ENCODE data around the gene PNCK. TPM values are rescaled to one million over a fixed set of nuclear protein-coding genes. Genes with fewer than 3 reads are reported as not detected.

The PNCK gene
- total RNA-seq, 1 experiment from 2014 or later = 2.3 TPM

- Histone ChIP-seq H3K4me1 (ENCODE audit: control insufficient read depth, insufficient read depth, low read length) (no peaks in the 10 kb centered on the region), H3K36me3 (ENCODE audit: control insufficient read depth, insufficient read depth, low read length) (no peaks in the 10 kb centered on the region), H3K27ac (ENCODE audit: low read length) (no peak overlapping the region), H3K27me3 (ENCODE audit: control insufficient read depth, insufficient read depth, low read length) (peaks cover 4% of the 10 kb centered on the region; the same call in 1 of the 2 replicates), H3K4me3 (ENCODE audit: low read depth in 2 of 2, low read length in 2 of 2) (peak overlapping the region in 1 of 2 experiments; percentile 23; a peak in 2 of 4 replicates), H3K9me3 (ENCODE audit: control insufficient read depth, insufficient read depth, low read depth, low read length) (no peaks in the 10 kb centered on the region)
- ChIA-PET CTCF (interaction anchor here (0.6 to 1.2 kb wide), 3 partner anchors 9 to 123 kb away, joined by 3 to 9 read pairs (median 6); no protein-coding TSS in a partner anchor), POLR2A (no interaction called here)
- BruUV-seq (replicated peaks) = no TSS peak
- intact Hi-C loops (cut with micrococcal nuclease; ENCODE audit: unreplicated experiment) = loop anchor here (5.0 kb wide), 1 partner anchor 120 kb away; no protein-coding TSS in a partner anchor
- ATAC-seq = peak; percentile 82
- in situ Hi-C loops (cut with HindIII; ENCODE audit: low pct_unique_long_range_greater_than_20kb, low sequenced_read_pairs) = no loop called here
- no peak for DNase-seq (ENCODE audit: low read depth, low spot score)
- TF ChIP-seq TCF7L2 (IDR thresholded peaks at IDR 0.05; ENCODE audit: low read depth, low read length) (no peak), CTCF (IDR thresholded peaks at IDR 0.05) (peak; percentile 75)
These were observed 11.3 kb downstream of the PNCK start for GRCh38 chrX:153662266-153662665.

- TF ChIP-seq REST (IDR thresholded peaks at IDR 0.05; ENCODE audit: insufficient read depth in 1 of 2, low read depth in 2 of 2, low read length in 1 of 2) (no peak), POLR2AphosphoS5 (IDR thresholded peaks at IDR 0.05; ENCODE audit: low read depth, low read length) (no peak), TCF7L2 (IDR thresholded peaks at IDR 0.05; ENCODE audit: low read depth, low read length) (no peak), SIN3A (IDR thresholded peaks at IDR 0.05; ENCODE audit: borderline replicate concordance, insufficient read depth, low read depth, low read length) (no peak), CTCF (IDR thresholded peaks at IDR 0.05) (no peak)
- Histone ChIP-seq H3K27me3 (ENCODE audit: control insufficient read depth, insufficient read depth, low read length) (peaks cover 4% of the 10 kb centered on the region; the same call in 1 of the 2 replicates), H3K27ac (ENCODE audit: low read length) (no peak overlapping the region), H3K36me3 (ENCODE audit: control insufficient read depth, insufficient read depth, low read length) (no peaks in the 10 kb centered on the region), H3K4me1 (ENCODE audit: control insufficient read depth, insufficient read depth, low read length) (no peaks in the 10 kb centered on the region), H3K4me3 (ENCODE audit: low read depth in 2 of 2, low read length in 2 of 2) (no peak overlapping the region), H3K9me3 (ENCODE audit: control insufficient read depth, insufficient read depth, low read depth, low read length) (no peaks in the 10 kb centered on the region)
- in situ Hi-C loops (cut with HindIII; ENCODE audit: low pct_unique_long_range_greater_than_20kb, low sequenced_read_pairs) = no loop called here
- BruUV-seq (replicated peaks) = no TSS peak
- CTCF ChIA-PET = no interaction called here
- POLR2A ChIA-PET = no interaction called here
- intact Hi-C loops (cut with micrococcal nuclease; ENCODE audit: unreplicated experiment) = no loop called here
- DNase-seq (ENCODE audit: low read depth, low spot score) (no peak), ATAC-seq (no peak)
These were observed 14.3 kb downstream of the PNCK start for GRCh38 chrX:153659268-153659667.
